Measurements from ENCODE around the gene GPC1.
A peak's percentile ranks its signal among the peaks of the same experiment; 100 is the strongest.
"Not testable (repeated sequence)": the region's sequence is repeated elsewhere in the genome, so short reads cannot be mapped to it uniquely, and the experiment has no call there.

Gene GPC1

GRCh38 chr2:240435457-240435947 lies at the start of gene GPC1:
TSS of gene GPC1 (plus strand) at chr2:240435663. CDS start at chr2:240435919, 256 bp downstream.
- DNase-seq (ENCODE audit: low read depth) = no peak

GRCh38 chr2:240386326-240386725 lies 49.1 kb upstream of the GPC1 start:
- no peak for DNase-seq (ENCODE audit: low read depth)

- not testable (repeated sequence) for DNase-seq (ENCODE audit: low read depth)
Measured at GRCh38 chr2:240386743-240387142, 48.7 kb upstream of the GPC1 start.

GRCh38 chr2:240387325-240387668 lies 48.2 kb upstream of the GPC1 start:
- no peak for DNase-seq (ENCODE audit: low read depth)

GRCh38 chr2:240387669-240388358 lies 47.6 kb upstream of the GPC1 start:
- DNase-seq (ENCODE audit: low read depth) = peak; percentile 69

- no peak for DNase-seq (ENCODE audit: low read depth)
Measured at GRCh38 chr2:240388471-240389301, 46.8 kb upstream of the GPC1 start.

- DNase-seq (ENCODE audit: low read depth) = no peak
Measured at GRCh38 chr2:240389302-240389805, 46.1 kb upstream of the GPC1 start.

GRCh38 chr2:240390091-240391073 lies 45.1 kb upstream of the GPC1 start:
- DNase-seq (ENCODE audit: low read depth) = no peak

GRCh38 chr2:240391111-240392051 lies 44.1 kb upstream of the GPC1 start:
- DNase-seq (ENCODE audit: low read depth) = no peak

- DNase-seq (ENCODE audit: low read depth) = no peak
Measured at GRCh38 chr2:240392084-240392947, 43.1 kb upstream of the GPC1 start.

GRCh38 chr2:240392948-240393830 lies 42.3 kb upstream of the GPC1 start:
- no peak for DNase-seq (ENCODE audit: low read depth)

- DNase-seq (ENCODE audit: low read depth) = no peak
Measured at GRCh38 chr2:240393831-240394410, 41.5 kb upstream of the GPC1 start.

- DNase-seq (ENCODE audit: low read depth) = no peak
Measured at GRCh38 chr2:240394549-240394948, 40.9 kb upstream of the GPC1 start.

GRCh38 chr2:240395448-240395847 lies 40.0 kb upstream of the GPC1 start:
- no peak for DNase-seq (ENCODE audit: low read depth)

- no peak for DNase-seq (ENCODE audit: low read depth)
Measured at GRCh38 chr2:240395896-240396622, 39.4 kb upstream of the GPC1 start.

GRCh38 chr2:240396623-240397541 lies 38.6 kb upstream of the GPC1 start:
- no peak for DNase-seq (ENCODE audit: low read depth)

GRCh38 chr2:240397542-240397916 lies 37.9 kb upstream of the GPC1 start:
- no peak for DNase-seq (ENCODE audit: low read depth)
